K562 (cell line): ENCODE data around the gene DR1. TPM values are rescaled to one million over a fixed set of nuclear protein-coding genes. Genes with fewer than 3 reads are reported as not detected.
A peak's percentile ranks its signal among the peaks of the same experiment; 100 is the strongest.

Source experiments
- ATAC-seq: fragments of 200-7000 bp; cut with Tn5 transposase; 3 replicates; pipeline ENCODE4 v1.9.1; 2020; ENCODE audit warnings: moderate library complexity
- BruUV-seq: library from RNA; stranded (reverse); fragments of 400-500 nt; replicated peaks from 2 replicates; lab custom pipeline; 2021; lab: Mats Ljungman, UMichigan
- CTCF ChIA-PET: fragments of 300-600 bp; formaldehyde crosslinking; extraction: SDS; loops from one replicate; lab custom pipeline; 2021; ENCODE audit warnings: low intra/inter-chr PET ratio; lab: Yijun Ruan, JAX
- POLR2A ChIA-PET: fragments of 300-600, 350-650 bp; sonication (Branson Sonifier 250); formaldehyde crosslinking; extraction: SDS; loops from one replicate; lab custom pipeline; 2021; ENCODE audit warnings: antibody characterized with exemption, inconsistent platforms; lab: Yijun Ruan, JAX
- DNase-seq, 4 experiments: peaks; one replicate each; pipeline versions ENCODE4 v3.0.0 to v3.0.0-alpha.2; 2011 to 2018; ENCODE audit warnings: low spot score in 3 of 4, mixed read lengths in 3 of 4; ENCODE audit errors: extremely low read depth in 1 of 4
- FAIRE-seq: peaks from 2 replicates; lab custom pipeline; 2011; peaks lifted over from hg19 to GRCh38; lab: Jason Lieb, UNC
- H2AFZ ChIP-seq: 2 replicates; pipeline ENCODE4 v1.6.0; 2011; ENCODE audit warnings: low read depth, low read length, control low read depth, inconsistent platforms
- H3K27ac ChIP-seq: fragments of 200-600 bp; 3 replicates; pipeline ENCODE4 v1.8.0; 2011; ENCODE audit warnings: low read depth, mild to moderate bottlenecking, control low read depth, inconsistent platforms, low read length, moderate library complexity, mixed read lengths; ENCODE audit errors: extremely low read depth
- H3K27me3 ChIP-seq, 2 experiments: fragments of 300-600 bp in 1 of 2; 2 replicates in 1 of 2; 3 replicates in 1 of 2; pipeline versions ENCODE4 v1.6.0 to v1.8.0; 2011; ENCODE audit warnings: inconsistent platforms in 2 of 2, low read length in 2 of 2, mild to moderate bottlenecking in 1 of 2, mixed read lengths in 1 of 2, moderate library complexity in 1 of 2; ENCODE audit not compliant: control insufficient read depth in 2 of 2, insufficient read depth in 2 of 2
- H3K36me3 ChIP-seq: fragments of 300-600 bp; 3 replicates; pipeline ENCODE4 v1.8.0; 2011; ENCODE audit warnings: mild to moderate bottlenecking, low read length, inconsistent platforms; ENCODE audit not compliant: control insufficient read depth, insufficient read depth
- H3K4me1 ChIP-seq, 2 experiments: fragments of 200-600 bp in 1 of 2; replicated peaks in 1 of 2; 2 replicates in 1 of 2; 3 replicates in 1 of 2; pipeline versions ENCODE4 v1.5.1 to v1.8.0; 2011; ENCODE audit warnings: inconsistent platforms in 2 of 2, low read length in 2 of 2, mild to moderate bottlenecking in 1 of 2, mixed read lengths in 1 of 2, moderate library complexity in 1 of 2; ENCODE audit not compliant: control insufficient read depth in 2 of 2, insufficient read depth in 2 of 2
- H3K4me2 ChIP-seq: 2 replicates; pipeline ENCODE4 v1.6.1; 2011; ENCODE audit warnings: low read length, control low read depth, inconsistent platforms, mixed read lengths; ENCODE audit not compliant: insufficient read depth
- H3K4me3 ChIP-seq: fragments of 200-600 bp; sonication (generic), shearing (Covaris generic); 2 replicates; pipeline ENCODE4 v1.5.1; 2016; ENCODE audit warnings: control low read depth, inconsistent platforms
- H3K79me2 ChIP-seq: fragments of 200-600 bp; 3 replicates; pipeline ENCODE4 v1.8.0; 2011; ENCODE audit warnings: low read length, inconsistent platforms; ENCODE audit not compliant: control insufficient read depth, insufficient read depth
- H3K9ac ChIP-seq, 2 experiments: 2 replicates each; pipeline versions ENCODE4 v1.6.0 to v1.6.1; 2011; ENCODE audit warnings: low read depth in 2 of 2, low read length in 2 of 2, control low read depth in 1 of 2, inconsistent platforms in 1 of 2, mild to moderate bottlenecking in 1 of 2, mixed read lengths in 1 of 2; ENCODE audit not compliant: insufficient read depth in 1 of 2
- H3K9me1 ChIP-seq: one replicate; pipeline ENCODE4 v1.6.0; 2011; ENCODE audit warnings: inconsistent platforms, mild to moderate bottlenecking, low read length, moderate library complexity; ENCODE audit not compliant: control insufficient read depth, insufficient read depth
- H3K9me3 ChIP-seq: replicated peaks from 2 replicates; pipeline ENCODE4 v1.5.1; 2011; ENCODE audit warnings: low read depth, low read length, inconsistent platforms; ENCODE audit not compliant: control insufficient read depth, insufficient read depth
- H4K20me1 ChIP-seq: replicated peaks from 2 replicates; pipeline ENCODE4 v1.6.1; 2011; ENCODE audit warnings: low read length, inconsistent platforms, mixed read lengths; ENCODE audit not compliant: control insufficient read depth, insufficient read depth
- CHAMP1 ChIP-seq: fragments of 450-650 bp; IDR thresholded peaks from 2 replicates; pipeline ENCODE4 v1.6.1; 2016; ENCODE audit warnings: mild to moderate bottlenecking
- HMGXB4 ChIP-seq: sonication (generic); formaldehyde crosslinking; IDR thresholded peaks from 2 replicates; pipeline ENCODE4 v1.8.1; 2023; ENCODE audit warnings: mild to moderate bottlenecking, missing genetic modification reagents
- JUNB ChIP-seq: fragments of 450-650 bp; formaldehyde crosslinking; conservative IDR thresholded peaks from 2 replicates; pipeline ENCODE4 v1.4.0; 2020; ENCODE audit warnings: mild to moderate bottlenecking
- MYNN ChIP-seq, 2 experiments: sonication (generic); formaldehyde crosslinking in 1 of 2; IDR thresholded peaks; 2 replicates each; pipeline versions ENCODE4 v1.5.0 to v1.6.1; 2016 to 2020; ENCODE audit warnings: antibody characterized with exemption in 1 of 2, missing genetic modification reagents in 1 of 2
- POU5F1 ChIP-seq: fragments of 150-350 bp; IDR thresholded peaks from 2 replicates; pipeline ENCODE4 v1.6.1; 2014; ENCODE audit warnings: borderline replicate concordance, low read length, low read depth, mild to moderate bottlenecking; ENCODE audit not compliant: partially characterized antibody
- RBFOX2 ChIP-seq: fragments of 200-400 bp; formaldehyde crosslinking; IDR thresholded peaks from 2 replicates; pipeline ENCODE4 v1.6.1; 2017; ENCODE audit warnings: low read depth, mild to moderate bottlenecking, low read length, moderate library complexity
- RUNX1 ChIP-seq: sonication (generic); IDR thresholded peaks from 2 replicates; pipeline ENCODE4 v1.6.1; 2016; ENCODE audit warnings: antibody characterized with exemption, low read depth
- SMARCA5 ChIP-seq: fragments of 450-650 bp; IDR thresholded peaks from 2 replicates; pipeline ENCODE4 v1.6.1; 2016
- TOE1 ChIP-seq, 2 experiments: fragments of 450-650 bp in 1 of 2; sonication (generic) in 1 of 2; formaldehyde crosslinking in 1 of 2; IDR thresholded peaks; 2 replicates each; pipeline versions ENCODE4 v1.7.1 to v1.8.0; 2016 to 2022; ENCODE audit warnings: borderline replicate concordance in 2 of 2, mild to moderate bottlenecking in 2 of 2, antibody characterized with exemption in 1 of 2, inconsistent platforms in 1 of 2, low read depth in 1 of 2, missing genetic modification reagents in 1 of 2, moderate library complexity in 1 of 2
- ZHX1 ChIP-seq: fragments of 150-350 bp; conservative IDR thresholded peaks from 2 replicates; pipeline ENCODE4 v1.6.1; 2014; ENCODE audit warnings: low read length
- ZNF398 ChIP-seq: fragments of 250-450 bp; sonication (Bioruptor Pico); IDR thresholded peaks from 2 replicates; pipeline ENCODE4 v1.8.0; 2021; ENCODE audit warnings: moderate library complexity, mild to moderate bottlenecking, inconsistent platforms
- ZNF408 ChIP-seq: fragments of 250-450 bp; sonication (Bioruptor Pico); IDR thresholded peaks from 2 replicates; pipeline ENCODE4 v1.4.0; 2020; ENCODE audit warnings: low read depth, mild to moderate bottlenecking, moderate library complexity
- ZNF444 ChIP-seq: fragments of 250-450 bp; sonication (Bioruptor Pico); IDR thresholded peaks from 2 replicates; pipeline ENCODE4 v1.4.0; 2020; ENCODE audit warnings: mild to moderate bottlenecking, moderate library complexity
- WGBS: fragments of 100-300 bp; shearing (Covaris generic); methylation state at CpG from one replicate; pipeline ENCODE4 v1.1.6; 2016; ENCODE audit warnings: low coverage, mixed read lengths; ENCODE audit not compliant: insufficient coverage; ENCODE audit errors: missing lambda C conversion rate; 5-methylcytosine and 5-hydroxymethylcytosine counted together
- in situ Hi-C: fragments of 300-500 bp; cut with MboI; formaldehyde crosslinking; loops from 4 replicates; pipeline ENCODE4 v1.15.0; 2018; ENCODE audit warnings: inconsistent platforms, mixed read lengths
- intact Hi-C: fragments of 100-400 bp; cut with micrococcal nuclease; formaldehyde crosslinking; loops from 2 replicates; pipeline ENCODE4 v1.14.2; 2022
- polyA plus RNA-seq, 8 experiments: library from polyadenylated mRNA; depleted of rRNA in 4 of 8; stranded (reverse) in 5 of 8; unstranded in 3 of 8; fragments of >200 nt; fragmentation: Nextera tagmentation in 2 of 8; fragmentation: Illumina TruSeq in 1 of 8; extraction: Ambion mirVana in 2 of 8; extraction: Trizol in 1 of 8; gene quantifications; 2 replicates each; pipeline versions ENCODE4 v1.2.1 to v1.2.3, GENCODE V29; 2011 to 2014; ENCODE audit warnings: inconsistent platforms in 1 of 8, missing spikeins in 1 of 8
- total RNA-seq, 7 experiments: library from RNA; depleted of rRNA in 6 of 7; stranded (reverse); fragments of >200 nt in 6 of 7; fragmentation: Illumina TruSeq in 2 of 7; extraction: Trizol in 2 of 7; gene quantifications; 2 replicates each; pipeline versions ENCODE4 v1.2.1 to v1.2.3, GENCODE V29; 2011 to 2021; ENCODE audit warnings: low replicate concordance in 1 of 7

The DR1 gene
- total and polyA plus RNA-seq, 9 of the 15 experiments (the other 6 are each of a cell fraction or from before 2014, with no cell fraction given): 8.1 to 78.8 (median 46.3) TPM

- Histone ChIP-seq H3K9me1 (no peaks in the 10 kb centered on the region), H3K9me3 (no peaks in the 10 kb centered on the region), H3K27me3 (no peaks in the 10 kb centered on the region), H3K4me2 (peak overlapping the region; percentile 63), H3K4me3 (peak overlapping the region; percentile 91; the same call in 1 of the 2 replicates), H3K79me2 (peaks cover 100% of the 10 kb centered on the region), H3K27ac (peak overlapping the region; percentile 22; the same call in 2 of the 3 replicates), H3K4me1 (peaks cover 0 to 2% of the 10 kb centered on the region in 2 experiments; a peak in 3 of 5 replicates), H4K20me1 (peaks cover 10% of the 10 kb centered on the region; the same call in 1 of the 2 replicates), H2AFZ (no peak overlapping the region), H3K9ac (peak overlapping the region in 1 of 2 experiments; percentile 100; a peak in 2 of 4 replicates), H3K36me3 (peaks cover 56% of the 10 kb centered on the region)
- ATAC-seq (peak; percentile 1), FAIRE-seq (no peak), DNase-seq (no peak)
- ChIA-PET CTCF (no interaction called here), POLR2A (no interaction called here)
- intact Hi-C loops: no loop called here
- 29% methylated on average over 1 of the region's 1 CpG for WGBS
- in situ Hi-C loops: no loop called here
- no TSS peak for BruUV-seq
- TF ChIP-seq RBFOX2 (0 out of 2 replicates have a peak, but pooled peaks have one; percentile 6), POU5F1 (no peak), ZNF408 (CRISPR knock-in tag) (no peak), JUNB (CRISPR knock-in tag) (no peak), ZNF444 (no peak), RUNX1 (no peak), MYNN (IDR thresholded peaks at IDR 0.05) (no peak), MYNN (CRISPR knock-in tag; IDR thresholded peaks at IDR 0.05) (no peak), ZHX1 (peak; percentile 90; the same call in 1 of the 2 replicates), CHAMP1 (no peak), ZNF398 (CRISPR knock-in tag) (no peak), HMGXB4 (no peak), TOE1 (IDR thresholded peaks at IDR 0.05; ENCODE audit: borderline replicate concordance) (no peak), TOE1 (CRISPR knock-in tag; IDR thresholded peaks at IDR 0.05; ENCODE audit: borderline replicate concordance, low read depth) (no peak), SMARCA5 (no peak)
Measured at GRCh38 chr1:93350875-93351274, 5.2 kb downstream of the DR1 start.
